Measurements from ENCODE around the gene CHST2. TPM values are rescaled to one million over a fixed set of nuclear protein-coding genes. Genes with fewer than 3 reads are reported as not detected.

Gene CHST2
- polyA plus RNA-seq, 1 donor: 4.0 TPM

DNA sequence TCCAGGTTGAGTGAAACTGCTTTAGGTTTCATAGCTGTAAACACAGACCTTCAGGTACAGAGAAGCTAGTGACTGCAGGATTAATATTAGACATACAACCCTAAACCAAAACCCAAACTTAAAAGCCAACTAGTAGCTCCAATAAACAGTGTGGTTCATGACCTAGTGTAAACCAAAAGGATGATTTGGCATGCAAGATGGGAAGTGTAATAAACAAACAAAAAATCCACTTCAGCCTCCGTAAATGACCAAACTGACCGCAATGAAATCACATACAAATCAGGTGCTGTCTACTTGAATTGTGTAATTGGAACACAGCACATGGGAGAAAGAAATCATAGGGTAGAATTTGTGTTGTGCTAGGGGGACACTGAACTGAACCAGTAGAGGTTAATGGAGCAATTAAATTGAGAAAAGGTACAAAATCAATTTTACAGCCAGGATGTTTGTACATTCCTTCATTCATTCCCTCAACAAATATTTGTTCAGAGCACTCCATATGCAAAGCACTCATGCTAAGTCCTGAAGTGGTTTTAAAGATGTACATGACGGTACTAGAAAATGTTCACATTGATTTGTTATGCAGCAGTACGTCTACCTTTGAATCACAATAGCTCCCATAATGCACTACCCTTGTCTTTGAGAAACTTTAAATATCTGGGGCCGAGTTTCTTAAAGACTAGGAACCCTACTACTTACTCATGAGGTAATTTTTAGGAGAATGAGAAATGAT, 21.4 kb upstream of the CHST2 start:
- DNase-seq (ENCODE audit: low read depth): no peak

GRCh38 chr3:143099210-143099609, 20.4 kb upstream of the CHST2 start:
- DNase-seq (ENCODE audit: low read depth): no peak

- no peak for DNase-seq (ENCODE audit: low read depth)
Observed at GRCh38 chr3:143099690-143100089, 19.9 kb upstream of the CHST2 start.

GRCh38 chr3:143100451-143100850, 19.1 kb upstream of the CHST2 start:
- no peak for DNase-seq (ENCODE audit: low read depth)

- DNase-seq (ENCODE audit: low read depth): no peak
Observed at GRCh38 chr3:143101792-143102381, 17.7 kb upstream of the CHST2 start.

- DNase-seq (ENCODE audit: low read depth): no peak
Observed at GRCh38 chr3:143103652-143104051, 15.9 kb upstream of the CHST2 start.

DNA sequence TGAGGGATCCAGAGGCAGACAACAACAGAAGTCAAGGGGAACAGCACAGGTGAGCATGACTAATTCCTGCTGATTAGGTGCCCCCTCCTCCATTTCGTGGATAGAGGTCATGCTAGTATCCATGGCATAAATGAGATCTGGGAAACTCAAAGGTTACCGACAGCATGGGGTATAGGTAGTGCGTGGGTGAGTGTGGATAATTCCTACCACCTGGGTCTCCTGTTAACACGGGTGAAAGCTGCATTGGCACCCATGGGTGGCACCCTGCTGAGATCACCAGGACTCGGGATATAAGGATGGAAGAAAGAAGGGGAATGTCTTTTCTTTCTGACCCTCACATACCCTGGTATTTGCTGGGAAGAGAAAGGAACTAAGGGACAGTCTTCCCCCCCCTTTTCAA, 14.4 kb upstream of the CHST2 start:
- DNase-seq (ENCODE audit: low read depth): no peak

- no peak for DNase-seq (ENCODE audit: low read depth)
Observed at GRCh38 chr3:143109861-143110260, 9.7 kb upstream of the CHST2 start.

- no peak for DNase-seq (ENCODE audit: low read depth)
Observed at GRCh38 chr3:143110371-143110770, 9.2 kb upstream of the CHST2 start.

DNA sequence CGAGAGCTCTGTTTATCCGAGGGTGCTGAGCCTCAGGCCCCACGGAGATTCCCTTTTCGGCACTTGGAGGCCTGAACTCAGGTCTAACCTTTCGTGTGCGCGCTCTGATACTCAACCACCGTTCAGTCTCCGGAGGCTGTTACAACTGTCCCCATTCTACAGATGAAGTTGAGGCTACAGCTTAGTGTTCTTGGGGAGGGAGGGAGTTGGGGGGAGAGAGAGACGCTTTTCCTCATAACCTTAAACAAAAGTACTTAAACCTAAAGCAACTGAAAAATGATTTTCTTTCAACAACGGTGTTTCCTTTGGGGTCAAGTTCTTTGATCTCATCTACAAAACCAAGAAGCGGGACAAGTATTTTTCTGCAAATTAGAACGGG, 952 bp upstream of the CHST2 start:
- DNase-seq (ENCODE audit: low read depth): no peak

GRCh38 chr3:143119974-143120715, 574 bp downstream of the CHST2 start:
- DNase-seq (ENCODE audit: low read depth): no peak

DNA sequence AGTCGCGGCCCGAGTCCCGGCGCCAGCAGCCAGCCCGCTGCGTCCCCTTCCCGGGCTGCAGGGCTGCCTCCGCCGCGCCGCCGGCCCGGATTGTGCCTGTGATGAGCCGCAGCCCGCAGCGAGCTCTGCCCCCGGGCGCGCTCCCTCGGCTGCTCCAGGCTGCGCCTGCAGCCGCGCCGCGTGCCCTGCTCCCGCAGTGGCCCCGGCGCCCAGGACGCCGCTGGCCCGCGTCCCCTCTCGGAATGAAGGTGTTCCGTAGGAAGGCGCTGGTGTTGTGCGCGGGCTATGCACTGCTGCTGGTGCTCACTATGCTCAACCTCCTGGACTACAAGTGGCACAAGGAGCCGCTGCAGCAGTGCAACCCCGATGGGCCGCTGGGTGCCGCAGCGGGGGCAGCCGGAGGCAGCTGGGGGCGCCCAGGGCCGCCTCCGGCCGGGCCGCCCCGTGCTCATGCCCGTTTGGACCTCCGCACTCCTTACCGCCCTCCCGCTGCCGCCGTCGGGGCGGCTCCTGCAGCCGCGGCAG, 1.2 kb downstream of the CHST2 start:
- DNase-seq (ENCODE audit: low read depth): no peak

GRCh38 chr3:143121241-143122088, 1.9 kb downstream of the CHST2 start:
- no peak for DNase-seq (ENCODE audit: low read depth)

DNA sequence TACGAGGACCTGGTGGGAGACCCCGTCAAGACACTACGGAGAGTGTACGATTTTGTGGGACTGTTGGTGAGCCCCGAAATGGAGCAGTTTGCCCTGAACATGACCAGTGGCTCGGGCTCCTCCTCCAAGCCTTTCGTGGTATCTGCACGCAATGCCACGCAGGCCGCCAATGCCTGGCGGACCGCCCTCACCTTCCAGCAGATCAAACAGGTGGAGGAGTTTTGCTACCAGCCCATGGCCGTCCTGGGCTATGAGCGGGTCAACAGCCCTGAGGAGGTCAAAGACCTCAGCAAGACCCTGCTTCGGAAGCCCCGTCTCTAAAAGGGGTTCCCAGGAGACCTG, 2.5 kb downstream of the CHST2 start:
- no peak for DNase-seq (ENCODE audit: low read depth)

- no peak for DNase-seq (ENCODE audit: low read depth)
Observed at GRCh38 chr3:143122608-143123352, 3.2 kb downstream of the CHST2 start.

- no peak for DNase-seq (ENCODE audit: low read depth)
Observed at GRCh38 chr3:143123353-143123984, 3.9 kb downstream of the CHST2 start.

- no peak for DNase-seq (ENCODE audit: low read depth)
Observed at GRCh38 chr3:143124601-143125520, 5.3 kb downstream of the CHST2 start.

DNA sequence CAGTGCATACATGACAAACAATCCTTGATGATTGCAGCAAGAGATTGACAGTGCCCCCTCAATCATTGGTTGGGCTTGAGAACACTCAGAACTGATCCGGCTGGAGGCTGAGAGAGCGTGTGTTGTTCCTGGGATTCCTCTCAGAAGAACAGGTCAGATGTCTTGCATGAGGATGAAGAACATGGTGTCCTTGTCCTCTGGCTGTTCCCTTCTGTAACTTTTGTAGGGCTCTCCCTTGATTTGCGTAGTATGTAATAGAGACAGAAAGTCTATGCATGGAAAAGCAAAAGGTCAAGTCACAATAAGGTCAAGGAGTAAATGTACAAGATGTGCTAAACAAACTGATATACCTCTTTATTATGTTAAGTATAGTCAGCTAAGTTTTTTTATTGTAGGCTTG, 8.2 kb downstream of the CHST2 start:
- no peak for DNase-seq (ENCODE audit: low read depth)

DNA sequence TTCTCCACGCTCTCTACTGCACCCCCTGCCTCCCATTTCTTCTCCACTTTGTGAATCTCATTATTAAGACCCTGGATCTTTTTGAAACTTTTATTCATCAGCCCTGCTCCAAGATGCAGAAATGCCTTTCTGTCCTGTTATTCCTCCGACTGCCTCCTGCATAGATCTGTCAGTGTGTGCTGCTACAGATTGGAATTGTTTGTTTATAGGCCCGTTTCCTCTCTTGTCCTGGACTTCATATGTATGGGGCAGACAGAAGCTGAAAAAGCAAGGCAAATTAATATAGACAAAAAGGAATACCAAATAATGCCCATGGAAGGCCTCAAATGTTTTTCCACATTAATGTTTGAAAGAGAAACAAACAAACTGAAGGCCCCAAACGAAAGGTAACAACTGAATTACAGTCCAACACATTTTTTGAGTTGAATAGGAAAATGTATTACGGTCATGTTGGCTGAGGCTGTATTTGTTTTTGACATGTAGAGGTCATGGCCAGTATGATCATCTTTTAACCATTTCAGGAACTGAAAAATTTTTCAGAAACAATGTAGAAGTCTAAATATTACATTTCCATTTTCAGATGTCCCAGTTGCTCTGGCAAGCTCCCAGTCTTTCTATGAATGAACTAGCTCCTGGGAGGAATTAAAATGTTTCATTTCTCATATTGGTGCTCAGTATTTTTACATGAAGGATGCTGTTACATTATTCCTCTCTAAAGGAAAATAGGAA, 8.8 kb downstream of the CHST2 start:
- DNase-seq (ENCODE audit: low read depth): no peak

Data from forelimb muscle (tissue), 1 donor.